Lung (tissue), 12 donors: ENCODE measurements around the gene ALCAM. TPM values are rescaled to one million over a fixed set of nuclear protein-coding genes. Genes with fewer than 3 reads are reported as not detected.
A peak's percentile ranks its signal among the peaks of the same experiment; 100 is the strongest.

Source experiments
- ATAC-seq: fragments of 200-7000 bp; cut with Tn5 transposase; one replicate; pipeline ENCODE4 v1.9.1; 2020; ENCODE audit warnings: moderate number of reproducible peaks; ENCODE audit not compliant: insufficient read depth, low FRiP score
- DNase-seq, 3 donors: peaks; one replicate each; pipeline ENCODE4 v3.0.0-alpha.2; 2013 to 2017
- H3K27ac ChIP-seq, 2 donors: one replicate each; pipeline ENCODE4 v1.5.1; 2013; ENCODE audit warnings: mild to moderate bottlenecking in 2 of 2, moderate library complexity in 2 of 2, control low read depth in 1 of 2, inconsistent platforms in 1 of 2, low read depth in 1 of 2, low read length in 1 of 2
- H3K27me3 ChIP-seq, 3 donors: one replicate each; pipeline ENCODE4 v1.5.1; 2013; ENCODE audit warnings: low read length in 2 of 3; ENCODE audit not compliant: control insufficient read depth in 3 of 3, insufficient read depth in 3 of 3
- H3K36me3 ChIP-seq, 4 donors: one replicate each; pipeline ENCODE4 v1.5.1; 2013; ENCODE audit warnings: low read length in 4 of 4, mild to moderate bottlenecking in 1 of 4, moderate library complexity in 1 of 4; ENCODE audit not compliant: control insufficient read depth in 4 of 4, insufficient read depth in 4 of 4
- H3K4me1 ChIP-seq, 5 donors: one replicate each; pipeline ENCODE4 v1.5.1; 2013; ENCODE audit warnings: low read length in 5 of 5, mild to moderate bottlenecking in 2 of 5, moderate library complexity in 1 of 5; ENCODE audit not compliant: control insufficient read depth in 5 of 5, insufficient read depth in 5 of 5
- H3K4me3 ChIP-seq: one replicate; pipeline ENCODE4 v1.5.1; 2013; ENCODE audit warnings: mild to moderate bottlenecking, control low read depth, moderate library complexity
- H3K9ac ChIP-seq, 2 donors: one replicate each; pipeline ENCODE4 v1.5.1; 2013; ENCODE audit warnings: low read length in 2 of 2, control low read depth in 1 of 2; ENCODE audit not compliant: insufficient read depth in 1 of 2
- H3K9me3 ChIP-seq, 4 donors: one replicate each; pipeline ENCODE4 v1.5.1; 2013; ENCODE audit warnings: low read length in 3 of 4, mild to moderate bottlenecking in 1 of 4, moderate library complexity in 1 of 4; ENCODE audit not compliant: control insufficient read depth in 4 of 4, insufficient read depth in 3 of 4
- WGBS, 2 donors: extraction: QIAGEN DNeasy Blood & Tissue Kit; methylation state at CpG; one replicate each; pipeline ENCODE4 v1.1.7; 2013; 5-methylcytosine and 5-hydroxymethylcytosine counted together
- polyA plus RNA-seq, 2 donors: library from polyadenylated mRNA; stranded (reverse); fragments of 200-250 nt; gene quantifications; one replicate each; pipeline ENCODE4 v1.2.1, GENCODE V29; 2013
- total RNA-seq, 2 donors: library from RNA; depleted of rRNA in 1 of 2; stranded (reverse); fragments of >200 nt in 1 of 2; gene quantifications; one replicate each; pipeline ENCODE4 v1.2.1, GENCODE V29; 2014 to 2021
- TF ChIP-seq, protein P1 (sequence below): IDR thresholded peaks from 2 replicates; pipeline ENCODE4 v1.5.1; 2012; ENCODE audit warnings: mild to moderate bottlenecking; ENCODE audit errors: control extremely low read depth, extremely low read depth
- donor health status: control.
- donor health status: control.
- donor health status: Bipolar disorder and iron deficiency.
- donor health status: healthy.
- donor health status: DM: yes; HTN: yes; CAD: no.

The ALCAM gene
- total and polyA plus RNA-seq, 4 donors: 55.9 to 252 (median 109) TPM

DNA sequence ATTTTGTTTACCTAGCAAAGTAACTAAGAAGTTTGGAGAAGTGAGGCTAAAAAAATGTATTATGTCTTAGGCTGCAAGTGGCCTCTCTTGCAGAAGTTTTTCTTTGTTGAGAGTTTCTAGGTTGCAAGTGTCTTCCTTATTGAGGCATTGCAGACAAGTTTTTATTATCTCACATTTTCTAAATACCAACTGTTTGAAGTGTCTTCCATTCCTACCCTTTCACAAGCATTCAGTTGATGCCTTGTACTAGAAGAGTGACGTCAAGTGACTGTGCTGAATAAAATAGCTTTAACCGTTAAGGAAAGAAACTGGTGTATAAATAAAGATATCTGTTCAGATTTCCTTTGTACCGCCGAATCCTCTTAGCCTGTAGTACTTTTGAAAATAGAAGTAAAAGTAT is 123.3 kb downstream of the ALCAM start:
- Histone ChIP-seq H3K27ac (no peak overlapping the region), H3K9ac (no peak overlapping the region), H3K9me3 (peaks cover 0 to 5% (median 1%) of the 10 kb centered on the region in 4 donors), H3K4me1 (no peaks in the 10 kb centered on the region), H3K27me3 (no peaks in the 10 kb centered on the region), H3K4me3 (no peak overlapping the region), H3K36me3 (no peaks in the 10 kb centered on the region)
- WGBS, 2 donors: 75 to 91% methylated on average over 4 of the region's 4 CpGs
- DNase-seq: peak in 2 of 3 donors; percentile 3 to 18
- TF ChIP-seq, protein P1, sequence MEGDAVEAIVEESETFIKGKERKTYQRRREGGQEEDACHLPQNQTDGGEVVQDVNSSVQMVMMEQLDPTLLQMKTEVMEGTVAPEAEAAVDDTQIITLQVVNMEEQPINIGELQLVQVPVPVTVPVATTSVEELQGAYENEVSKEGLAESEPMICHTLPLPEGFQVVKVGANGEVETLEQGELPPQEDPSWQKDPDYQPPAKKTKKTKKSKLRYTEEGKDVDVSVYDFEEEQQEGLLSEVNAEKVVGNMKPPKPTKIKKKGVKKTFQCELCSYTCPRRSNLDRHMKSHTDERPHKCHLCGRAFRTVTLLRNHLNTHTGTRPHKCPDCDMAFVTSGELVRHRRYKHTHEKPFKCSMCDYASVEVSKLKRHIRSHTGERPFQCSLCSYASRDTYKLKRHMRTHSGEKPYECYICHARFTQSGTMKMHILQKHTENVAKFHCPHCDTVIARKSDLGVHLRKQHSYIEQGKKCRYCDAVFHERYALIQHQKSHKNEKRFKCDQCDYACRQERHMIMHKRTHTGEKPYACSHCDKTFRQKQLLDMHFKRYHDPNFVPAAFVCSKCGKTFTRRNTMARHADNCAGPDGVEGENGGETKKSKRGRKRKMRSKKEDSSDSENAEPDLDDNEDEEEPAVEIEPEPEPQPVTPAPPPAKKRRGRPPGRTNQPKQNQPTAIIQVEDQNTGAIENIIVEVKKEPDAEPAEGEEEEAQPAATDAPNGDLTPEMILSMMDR: no peak
- no peak for ATAC-seq

DNA sequence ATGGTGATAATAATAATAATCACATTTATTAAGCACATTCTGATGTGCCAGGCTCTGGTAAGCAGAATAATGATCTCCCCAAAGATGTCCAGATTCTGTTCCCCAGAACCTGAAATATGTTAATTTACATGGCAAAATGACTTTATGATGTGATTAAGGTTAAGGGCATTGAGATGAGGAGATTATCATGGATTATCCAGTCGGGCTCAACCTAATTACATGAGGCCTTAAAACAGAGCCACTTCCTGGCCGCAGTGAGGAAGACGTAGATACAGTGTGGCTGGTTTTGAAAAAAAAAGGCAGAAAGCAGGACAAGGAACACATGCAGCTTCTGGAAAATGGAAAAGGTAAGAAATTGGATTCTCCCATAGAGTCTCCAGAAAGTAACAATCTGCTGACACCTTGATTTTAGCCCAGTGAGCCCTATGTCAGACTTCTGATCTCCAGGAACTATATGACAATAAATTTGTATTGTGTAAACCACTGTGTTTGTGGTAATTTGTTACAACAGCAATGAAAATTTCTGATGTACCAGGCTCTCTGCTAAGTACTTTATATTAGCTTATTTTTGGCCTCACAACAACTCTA is 126.7 kb downstream of the ALCAM start:
- DNase-seq (no peak), ATAC-seq (no peak)
- Histone ChIP-seq H3K36me3 (no peaks in the 10 kb centered on the region), H3K27ac (no peak overlapping the region), H3K9ac (no peak overlapping the region), H3K4me1 (no peaks in the 10 kb centered on the region), H3K9me3 (peaks cover 0 to 5% (median 1%) of the 10 kb centered on the region in 4 donors), H3K4me3 (no peak overlapping the region), H3K27me3 (no peaks in the 10 kb centered on the region)
- 89 to 91% methylated on average over 3 of the region's 3 CpGs for WGBS, 2 donors
- TF ChIP-seq, protein P1: no peak

- WGBS, 2 donors: 49 to 76% methylated on average over 2 of the region's 2 CpGs
- no peak for ATAC-seq
- no peak overlapping the region for H3K27ac ChIP-seq
- H3K27me3 ChIP-seq: no peaks in the 10 kb centered on the region
- H3K9me3 ChIP-seq: peaks cover 0 to 5% (median 1%) of the 10 kb centered on the region in 4 donors
- no peak overlapping the region for H3K9ac ChIP-seq
- no peak for DNase-seq
- peaks cover 0 to 3% (median 0%) of the 10 kb centered on the region in 5 donors for H3K4me1 ChIP-seq
- TF ChIP-seq, protein P1: no peak
- no peak overlapping the region for H3K4me3 ChIP-seq
- H3K36me3 ChIP-seq: no peaks in the 10 kb centered on the region
These were observed 128.3 kb downstream of the ALCAM start for GRCh38 chr3:105495021-105495420.

DNA sequence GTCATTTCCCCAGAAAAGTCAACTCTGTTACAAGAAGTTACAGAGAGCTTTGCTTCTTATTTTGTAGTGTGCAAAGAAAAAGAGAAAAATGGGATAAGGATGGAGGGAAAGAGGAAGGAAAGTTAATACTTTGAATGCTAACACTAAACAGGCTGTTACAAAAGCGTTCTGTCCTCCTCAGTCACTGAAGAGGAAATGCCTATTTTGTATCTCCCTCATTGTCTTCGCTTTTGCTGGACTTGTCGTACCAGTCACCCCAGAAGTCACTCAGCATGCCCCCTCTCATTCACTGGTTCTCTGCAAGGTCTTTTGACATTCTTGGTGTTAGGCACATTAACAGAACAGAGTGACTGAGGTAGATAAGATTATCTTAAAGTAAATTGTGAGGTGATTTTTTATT is 129.6 kb downstream of the ALCAM start:
- Histone ChIP-seq H3K4me1 (peaks cover 0 to 6% (median 0%) of the 10 kb centered on the region in 5 donors), H3K9me3 (no peaks in the 10 kb centered on the region), H3K4me3 (no peak overlapping the region), H3K27me3 (no peaks in the 10 kb centered on the region), H3K9ac (no peak overlapping the region), H3K36me3 (no peaks in the 10 kb centered on the region), H3K27ac (no peak overlapping the region)
- TF ChIP-seq, protein P1: no peak
- no peak for DNase-seq
- WGBS, 2 donors: 45 to 61% methylated on average over 3 of the region's 3 CpGs
- no peak for ATAC-seq
